ENCODE measurements around the gene CACHD1.
"Not testable (repeated sequence)": the region's sequence is repeated elsewhere in the genome, so short reads cannot be mapped to it uniquely, and the experiment has no call there.

CACHD1 gene

DNA sequence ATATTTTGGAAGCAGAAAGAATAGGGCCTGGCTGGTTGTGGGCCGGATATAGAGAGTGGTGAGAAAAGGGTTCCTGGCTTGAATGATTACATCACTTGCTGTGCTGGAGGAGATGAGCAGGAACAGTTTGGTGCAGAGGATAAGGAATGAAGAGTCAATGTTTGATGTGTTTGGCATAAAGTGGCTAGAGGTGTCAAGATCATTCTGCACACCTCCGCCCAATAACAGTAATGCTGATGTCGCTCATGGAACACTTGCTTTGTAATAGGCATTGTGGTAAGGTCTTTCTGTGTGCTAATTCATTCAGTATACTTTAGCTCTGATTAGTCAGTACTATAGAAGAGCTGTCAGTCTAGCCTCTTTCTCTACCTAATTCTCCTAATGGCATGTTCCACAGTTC is 226.9 kb downstream of the CACHD1 start:
- DNase-seq (ENCODE audit: low read depth): no peak

DNA sequence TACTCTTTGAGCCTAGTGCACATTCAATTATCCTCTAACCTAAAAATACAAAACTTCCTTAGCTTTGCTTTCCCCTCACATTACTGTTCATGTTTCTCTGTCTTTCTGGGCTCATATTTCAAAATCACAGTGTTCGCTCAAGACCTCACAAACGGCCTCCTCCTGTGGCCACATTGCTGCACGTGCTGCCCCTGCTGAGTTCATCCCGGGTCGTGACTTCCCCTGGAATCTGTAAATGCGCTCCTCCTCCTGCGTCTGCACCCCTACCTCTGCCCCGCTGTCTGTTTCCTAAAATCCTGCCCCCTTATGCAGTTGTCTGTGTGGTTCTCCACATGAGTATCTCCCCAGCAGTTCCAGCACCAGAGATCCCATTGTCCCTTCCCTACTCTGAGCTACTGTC is 229.4 kb downstream of the CACHD1 start:
- DNase-seq (ENCODE audit: low read depth): no peak

DNA sequence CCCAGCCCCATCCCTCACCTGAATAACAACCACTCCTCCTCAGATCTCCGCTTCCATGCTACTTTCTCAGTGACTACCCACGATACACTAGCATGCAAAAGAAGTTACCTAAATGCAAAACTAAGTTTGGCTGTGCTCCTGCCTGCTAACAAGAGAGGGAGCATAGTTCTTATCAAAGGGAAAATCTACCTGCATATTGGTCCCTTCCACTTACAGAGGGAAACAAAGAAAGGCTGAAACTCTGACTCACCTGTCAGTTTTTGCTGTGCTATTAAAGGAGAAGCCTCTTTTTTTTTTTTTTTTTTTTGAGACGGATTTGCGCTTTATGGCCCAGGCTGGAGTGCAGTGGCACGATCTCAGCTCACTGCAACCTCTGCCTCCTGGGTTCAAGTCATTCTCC is 231.1 kb downstream of the CACHD1 start:
- DNase-seq (ENCODE audit: low read depth): no peak

DNA sequence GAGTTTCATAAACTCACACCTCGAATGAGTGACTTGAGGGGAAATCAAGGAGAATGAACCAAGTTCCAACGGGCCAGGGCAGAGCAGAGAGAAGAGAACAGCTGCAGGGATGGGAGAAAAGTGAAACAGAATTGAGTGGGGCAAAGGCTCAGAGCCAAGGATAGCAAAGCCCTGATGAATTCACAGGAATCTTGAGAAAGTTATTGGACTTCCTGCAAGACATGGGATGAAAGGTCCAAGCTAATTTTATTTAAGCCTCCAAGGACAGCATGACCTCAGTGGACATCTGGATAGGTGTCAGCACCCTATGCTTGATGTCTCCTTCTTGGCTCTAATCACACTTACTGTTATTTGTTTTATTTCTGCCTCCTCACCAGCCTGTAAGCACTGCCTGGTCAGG is 232.0 kb downstream of the CACHD1 start:
- no peak for DNase-seq (ENCODE audit: low read depth)

DNA sequence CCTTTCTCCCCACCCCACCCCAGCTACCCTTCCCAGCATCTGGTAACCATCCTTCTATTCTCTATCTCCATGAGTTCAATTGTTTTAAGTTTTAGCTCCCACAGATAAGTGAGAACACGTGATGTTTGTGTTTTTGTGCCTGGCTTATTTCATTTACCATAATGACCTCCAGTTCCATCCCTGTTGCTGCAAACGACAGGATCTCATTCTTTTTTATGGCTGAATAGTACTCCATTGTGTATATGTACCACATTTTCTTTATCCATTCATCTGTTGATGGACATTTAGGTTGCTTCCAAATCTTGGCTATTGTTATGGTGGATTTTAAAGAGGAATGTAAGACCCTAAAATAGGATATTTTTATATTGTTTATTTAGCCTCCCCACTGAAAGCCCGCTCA is 232.7 kb downstream of the CACHD1 start:
- DNase-seq (ENCODE audit: low read depth): not testable (repeated sequence)

DNA sequence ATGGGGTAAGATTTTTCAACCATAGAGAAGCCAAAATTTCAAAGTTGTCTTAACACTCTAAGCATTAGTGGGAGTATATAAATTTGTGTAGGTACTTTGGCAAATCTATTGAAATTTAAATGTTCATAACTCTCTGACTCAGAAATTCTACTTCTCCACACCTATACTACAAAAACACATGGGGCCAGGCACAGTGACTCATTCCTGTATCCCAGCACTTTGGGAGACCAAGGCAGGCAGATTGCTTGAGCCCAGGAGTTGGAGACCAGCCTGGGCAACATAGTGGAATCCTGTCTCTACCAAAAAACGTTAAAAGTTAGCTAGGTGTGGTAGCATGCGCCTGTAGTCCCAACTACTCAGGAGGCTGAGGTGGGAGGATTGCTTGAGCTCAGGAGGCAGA is 233.7 kb downstream of the CACHD1 start:
- DNase-seq (ENCODE audit: low read depth): no peak

DNA sequence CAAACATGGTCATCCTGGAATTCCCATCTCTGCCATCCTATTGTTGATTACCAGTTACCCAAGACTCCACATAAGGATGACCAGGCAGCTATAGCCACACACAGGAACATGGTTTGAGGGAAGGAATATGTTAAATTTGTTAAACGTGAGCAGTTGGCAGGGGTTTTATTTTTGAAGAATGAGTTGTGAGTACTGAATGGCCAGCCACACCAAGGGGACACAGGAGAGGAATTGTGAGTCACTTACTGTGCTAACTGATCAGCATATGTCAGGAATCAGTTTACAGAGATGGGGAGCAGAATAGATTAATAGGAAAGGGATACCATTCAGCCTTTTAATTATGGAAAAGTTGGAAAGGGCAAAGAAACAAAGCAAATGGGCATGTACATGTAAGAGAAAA is 235.7 kb downstream of the CACHD1 start:
- DNase-seq (ENCODE audit: low read depth): no peak

DNA sequence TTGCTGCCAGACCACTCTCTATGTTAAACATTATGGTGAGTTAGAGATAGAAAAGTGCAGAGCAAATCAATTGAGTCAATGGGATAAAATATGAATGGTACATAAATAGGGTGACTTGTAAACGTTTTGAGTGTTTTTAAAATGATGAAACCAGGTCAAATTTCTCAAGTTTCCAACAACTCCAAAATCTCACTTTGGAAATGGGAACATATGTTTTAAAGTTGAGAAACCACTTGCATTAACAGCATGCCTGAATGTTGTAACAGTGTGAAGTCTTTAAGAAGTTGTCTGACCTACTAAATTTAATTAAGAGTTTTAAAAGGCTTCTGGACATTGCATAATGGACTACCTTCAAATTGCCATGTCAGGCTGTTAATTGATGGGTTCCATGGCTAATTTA is 241.3 kb downstream of the CACHD1 start:
- DNase-seq (ENCODE audit: low read depth): no peak

DNA sequence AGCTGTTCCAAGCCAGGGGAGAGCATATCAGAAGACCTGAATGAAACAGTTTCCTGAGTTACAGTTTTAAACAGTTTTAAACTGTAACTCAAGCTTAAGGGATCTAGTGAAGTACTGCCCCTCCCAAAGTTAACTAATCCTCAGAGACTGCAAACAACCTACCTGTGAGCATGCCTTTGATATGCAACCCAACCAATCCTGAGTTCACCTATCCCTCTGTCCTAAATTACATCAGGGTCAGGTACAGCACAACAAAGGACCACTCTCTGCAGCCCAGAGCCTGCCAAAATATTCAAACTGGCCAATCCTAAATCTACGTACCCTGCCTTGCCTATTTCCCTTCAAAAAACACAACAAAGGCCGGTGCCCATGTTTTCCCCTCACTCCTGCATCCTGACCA is 242.1 kb downstream of the CACHD1 start:
- DNase-seq (ENCODE audit: low read depth): no peak

DNA sequence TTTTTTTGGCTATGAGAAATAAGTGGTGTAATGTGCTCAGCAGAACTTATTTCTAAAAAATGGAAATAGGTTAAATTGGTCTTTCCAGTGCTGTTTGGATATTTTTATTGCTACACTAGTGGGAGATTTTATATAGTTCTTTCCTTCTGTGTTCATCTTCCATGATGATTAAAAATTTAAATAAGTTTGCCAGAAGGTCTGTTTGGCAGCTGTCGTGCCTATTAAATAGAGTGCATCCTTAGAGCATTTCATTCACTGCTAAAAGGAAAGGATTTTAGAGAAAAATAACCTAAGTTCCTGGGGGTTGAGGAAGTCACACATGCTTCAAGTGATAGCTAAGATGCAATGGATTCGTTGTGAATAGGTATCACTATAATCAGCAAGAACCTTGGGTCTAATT is 245.3 kb downstream of the CACHD1 start:
- no peak for DNase-seq (ENCODE audit: low read depth)

DNA sequence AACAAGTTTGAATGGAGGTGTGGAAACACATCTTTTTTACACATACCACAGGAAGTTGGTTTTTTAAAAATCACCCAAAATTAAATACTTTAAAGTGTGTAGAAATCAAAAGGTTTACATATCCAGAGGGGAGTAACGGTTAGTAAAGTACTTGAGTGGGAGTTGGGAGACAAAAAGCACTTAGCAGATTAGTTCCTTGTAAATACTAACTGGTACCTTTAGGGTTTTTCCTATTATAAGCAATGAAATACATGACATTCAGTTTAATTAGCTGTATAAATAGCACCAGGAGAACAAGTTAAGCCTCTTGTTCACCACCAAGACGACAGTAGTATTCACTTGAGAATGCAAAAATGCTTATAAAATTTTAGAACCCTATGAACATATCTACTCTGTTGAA is 251.2 kb downstream of the CACHD1 start:
- DNase-seq (ENCODE audit: low read depth): no peak

DNA sequence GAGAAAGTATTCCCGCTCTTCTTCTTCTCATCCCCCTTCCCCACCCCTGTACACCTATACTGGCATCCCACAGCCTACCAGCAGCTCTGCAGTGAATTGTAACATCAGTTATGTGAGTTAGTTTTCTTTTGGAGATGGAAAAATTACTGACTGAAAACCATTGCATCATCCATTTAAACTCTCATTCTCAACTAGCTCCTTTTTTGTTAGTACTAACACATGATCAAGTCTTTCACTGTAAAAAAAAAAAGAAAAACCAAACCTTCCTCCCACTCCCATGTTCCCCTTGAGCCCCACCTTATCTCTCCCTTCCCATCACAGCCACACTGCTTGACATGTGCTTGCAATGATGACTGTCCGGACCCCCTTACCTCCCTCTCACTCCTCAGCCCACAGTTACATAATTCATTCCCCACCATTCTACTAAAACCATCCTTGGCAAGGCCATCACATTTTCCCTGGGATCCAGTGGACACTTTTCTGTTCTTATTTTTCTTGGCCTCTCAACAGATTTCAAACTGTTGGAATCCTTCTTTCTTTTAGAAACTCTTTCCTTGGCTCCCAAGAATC is 251.7 kb downstream of the CACHD1 start:
- no peak for DNase-seq (ENCODE audit: low read depth)

DNA sequence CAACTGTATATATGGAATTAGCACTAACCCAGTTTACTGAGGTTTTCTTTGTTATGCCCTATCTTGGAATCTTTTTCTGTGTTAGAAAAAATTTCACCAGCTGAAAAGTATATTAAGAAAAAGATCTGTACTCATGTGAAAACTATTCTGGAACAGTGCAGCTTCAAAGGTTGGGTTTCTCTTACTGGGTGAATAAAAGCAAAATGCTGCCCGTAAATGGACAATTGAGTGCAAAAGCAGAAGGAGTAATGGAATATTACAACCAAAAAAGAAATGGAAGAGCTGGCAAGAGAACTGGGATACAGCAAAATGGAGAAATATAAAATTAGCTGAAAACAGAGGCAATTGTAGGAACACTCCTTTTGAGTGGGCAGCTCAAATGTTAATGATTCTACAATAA is 257.9 kb downstream of the CACHD1 start:
- DNase-seq (ENCODE audit: low read depth): no peak

DNA sequence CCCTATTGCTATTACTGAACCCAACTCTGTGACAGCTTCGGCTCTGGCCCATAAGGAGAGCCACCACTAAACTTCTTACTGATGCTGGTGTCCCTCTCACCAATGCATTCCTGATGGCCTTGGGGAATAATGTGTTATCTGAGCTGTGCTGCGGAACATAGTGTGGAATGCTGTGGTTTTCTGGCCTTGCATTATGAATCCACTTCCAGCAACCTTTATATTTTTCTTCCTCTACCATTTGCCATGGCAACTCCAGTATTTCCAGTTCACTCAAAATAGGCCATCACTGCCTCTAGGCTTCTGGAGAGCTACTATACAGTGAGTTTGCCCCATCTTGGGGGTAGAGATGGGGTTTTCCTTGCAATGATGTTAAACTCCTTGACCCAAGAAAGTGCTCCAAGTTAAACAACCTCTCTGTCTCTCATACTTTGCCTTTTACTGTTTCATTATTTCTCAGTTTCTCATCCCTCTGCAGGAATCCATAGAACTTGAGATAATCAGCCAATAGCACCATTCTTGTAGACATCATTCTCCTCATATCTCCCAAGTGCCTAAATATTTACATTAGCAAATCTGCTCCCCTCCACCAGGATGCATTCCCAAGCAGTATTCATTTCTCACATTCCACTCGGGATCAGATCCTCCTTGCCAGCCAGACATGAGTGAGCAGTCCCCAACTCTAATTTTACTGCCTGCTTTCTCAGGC is 263.8 kb downstream of the CACHD1 start:
- DNase-seq (ENCODE audit: low read depth): no peak

DNA sequence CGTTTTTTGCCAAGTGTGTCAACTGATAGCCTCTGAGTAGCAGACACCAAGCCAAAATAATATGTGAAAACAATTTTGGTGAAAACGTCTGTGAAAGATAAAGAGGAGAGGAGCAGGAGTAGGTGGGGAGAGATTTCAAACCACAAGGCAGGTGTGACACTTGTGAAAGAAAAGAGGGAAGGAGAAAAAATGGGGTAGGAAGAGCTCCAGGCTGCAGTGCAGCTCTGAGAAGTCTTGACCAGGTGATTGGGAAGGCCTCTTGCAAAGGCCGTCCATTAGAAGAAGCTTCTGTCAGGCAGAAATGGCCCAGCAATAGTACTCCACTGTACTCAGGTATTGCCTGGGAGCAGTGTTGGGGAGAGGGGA is 264.3 kb downstream of the CACHD1 start:
- no peak for DNase-seq (ENCODE audit: low read depth)

DNA sequence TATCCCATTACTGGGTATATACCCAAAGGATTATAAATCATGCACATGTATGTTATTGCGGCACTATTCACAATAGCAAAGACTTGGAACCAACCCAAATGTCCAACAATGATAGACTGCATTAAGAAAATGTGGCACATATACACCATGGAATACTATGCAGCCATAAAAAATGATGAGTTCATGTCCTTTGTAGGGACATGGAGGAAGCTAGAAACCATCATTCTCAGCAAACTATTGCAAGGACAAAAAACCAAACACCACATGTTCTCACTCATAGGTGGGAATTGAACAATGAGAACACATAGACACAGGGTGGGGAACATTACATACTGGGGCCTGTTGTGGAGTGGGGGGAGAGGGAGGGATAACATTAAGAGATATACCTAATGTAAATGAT is 270.8 kb downstream of the CACHD1 start:
- not testable (repeated sequence) for DNase-seq (ENCODE audit: low read depth)

Measured in activated T-cell treated with anti-CD3 and anti-CD28 coated beads for 1 hour (primary cell).